ENCODE data around the gene DEAF1.
A peak's percentile ranks its signal among the peaks of the same experiment; 100 is the strongest.

DEAF1 gene

GRCh38 chr11:705646-706438 is 10.8 kb upstream of the DEAF1 start, which contains the start of gene EPS8L2:
EPS8L2 (plus strand) TSS chr11:706231; CDS start chr11:709408, 3,177 bp downstream.
- Histone ChIP-seq H3K27me3 (ENCODE audit: insufficient read depth, low read length) (peaks cover 8% of the 10 kb centered on the region), H3K9ac (ENCODE audit: low read depth, low read length) (peak within 1 kb of the TSS; percentile 52; the same call in 1 of the 2 replicates), H3K4me1 (ENCODE audit: insufficient read depth, low read length) (peaks cover 20% of the 10 kb centered on the region), H3K4me3 (ENCODE audit: low read length) (peak within 1 kb of the TSS; percentile 60), H3K9me3 (ENCODE audit: insufficient read depth, low read depth, low read length) (no peaks in the 10 kb centered on the region), H3K36me3 (ENCODE audit: insufficient read depth, low read length) (no peaks in the 10 kb centered on the region), H3K27ac (ENCODE audit: low read depth, low read length) (no peak within 1 kb of the TSS; the same call in 1 of the 2 replicates)
- WGBS, result 14% methylated on average over 89 of the region's 90 CpGs

DNA sequence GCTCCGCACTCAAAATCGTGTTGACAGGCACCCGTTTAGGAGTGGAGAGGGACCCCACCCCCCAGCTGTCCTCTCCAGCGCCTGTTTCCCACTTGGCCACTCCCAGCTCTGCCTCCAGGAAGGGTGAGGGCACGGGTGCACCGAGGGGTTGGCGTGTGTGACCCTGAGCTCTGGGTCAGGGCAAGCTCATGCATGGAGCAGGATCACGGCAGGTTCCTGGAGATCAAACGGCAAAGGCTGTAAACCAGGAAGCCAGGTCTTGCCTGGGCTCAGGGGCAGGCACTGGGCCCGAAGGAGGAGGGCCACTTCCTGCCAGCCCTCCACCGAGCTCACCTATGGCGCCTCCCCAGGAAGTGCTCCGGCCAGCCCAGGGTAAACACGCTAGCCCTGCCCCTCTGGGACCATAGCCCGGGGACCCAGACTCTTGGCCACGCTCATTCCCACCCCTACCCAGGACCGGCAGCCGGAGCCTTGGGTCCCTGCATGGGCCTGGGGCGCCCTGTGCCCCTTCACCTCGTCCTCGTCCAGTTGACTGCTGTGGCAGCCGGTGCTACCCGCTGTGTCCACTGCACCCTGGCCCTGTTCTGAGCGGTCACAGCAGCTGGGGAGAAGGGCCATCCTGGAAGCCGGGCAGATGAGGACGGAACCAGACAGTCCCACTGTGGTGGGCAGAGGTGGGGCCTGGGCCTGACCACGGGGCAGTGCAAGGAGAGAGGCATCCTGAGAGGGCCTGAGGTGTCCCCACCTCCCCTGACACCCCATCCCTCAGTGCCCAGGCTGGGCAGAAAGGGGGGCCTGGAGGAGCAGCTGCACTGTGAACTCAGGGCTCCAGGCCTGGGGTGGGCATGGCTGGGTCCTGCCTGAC is 10.0 kb upstream of the DEAF1 start:
- H3K9me3 ChIP-seq (ENCODE audit: insufficient read depth, low read depth, low read length), result no peaks in the 10 kb centered on the region
- peaks cover 8% of the 10 kb centered on the region for H3K27me3 ChIP-seq (ENCODE audit: insufficient read depth, low read length)
- no peaks in the 10 kb centered on the region for H3K36me3 ChIP-seq (ENCODE audit: insufficient read depth, low read length)
- H3K4me3 ChIP-seq (ENCODE audit: low read length), result peak overlapping the region; percentile 27; the same call in 1 of the 2 replicates
- no peak overlapping the region; the same call in 1 of the 2 replicates for H3K9ac ChIP-seq (ENCODE audit: low read depth, low read length)
- H3K4me1 ChIP-seq (ENCODE audit: insufficient read depth, low read length), result peaks cover 20% of the 10 kb centered on the region
- no peak overlapping the region; the same call in 1 of the 2 replicates for H3K27ac ChIP-seq (ENCODE audit: low read depth, low read length)
- WGBS, result 83% methylated on average over 27 of the region's 27 CpGs

DNA sequence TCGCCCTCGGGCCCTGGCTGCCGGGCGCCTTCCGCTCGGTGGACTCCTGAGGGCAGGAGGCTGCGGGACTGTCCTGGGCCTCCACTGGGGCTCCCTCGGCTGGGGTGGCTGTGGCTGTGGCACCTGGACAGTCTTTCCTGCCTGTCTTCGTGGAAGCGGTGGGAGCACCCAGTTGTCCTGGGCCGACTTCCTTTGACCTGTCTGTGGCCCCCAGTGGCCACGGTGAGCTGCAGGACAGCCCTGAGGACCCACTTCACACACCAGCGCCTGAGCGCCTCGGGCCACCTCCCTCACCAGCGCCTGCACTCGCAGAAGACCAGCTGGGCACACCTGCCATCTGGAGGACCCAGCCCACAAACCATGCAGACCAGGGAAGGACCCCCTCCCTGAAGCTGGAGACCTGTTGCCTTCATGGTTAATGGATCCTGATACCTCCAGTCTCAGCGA is 9.2 kb upstream of the DEAF1 start:
- Histone ChIP-seq H3K36me3 (ENCODE audit: insufficient read depth, low read length) (no peaks in the 10 kb centered on the region), H3K27ac (ENCODE audit: low read depth, low read length) (no peak overlapping the region), H3K9me3 (ENCODE audit: insufficient read depth, low read depth, low read length) (no peaks in the 10 kb centered on the region), H3K9ac (ENCODE audit: low read depth, low read length) (no peak overlapping the region), H3K27me3 (ENCODE audit: insufficient read depth, low read length) (peaks cover 8% of the 10 kb centered on the region), H3K4me1 (ENCODE audit: insufficient read depth, low read length) (peaks cover 14% of the 10 kb centered on the region), H3K4me3 (ENCODE audit: low read length) (no peak overlapping the region)
- WGBS, result 96% methylated on average over 18 of the region's 18 CpGs

DNA sequence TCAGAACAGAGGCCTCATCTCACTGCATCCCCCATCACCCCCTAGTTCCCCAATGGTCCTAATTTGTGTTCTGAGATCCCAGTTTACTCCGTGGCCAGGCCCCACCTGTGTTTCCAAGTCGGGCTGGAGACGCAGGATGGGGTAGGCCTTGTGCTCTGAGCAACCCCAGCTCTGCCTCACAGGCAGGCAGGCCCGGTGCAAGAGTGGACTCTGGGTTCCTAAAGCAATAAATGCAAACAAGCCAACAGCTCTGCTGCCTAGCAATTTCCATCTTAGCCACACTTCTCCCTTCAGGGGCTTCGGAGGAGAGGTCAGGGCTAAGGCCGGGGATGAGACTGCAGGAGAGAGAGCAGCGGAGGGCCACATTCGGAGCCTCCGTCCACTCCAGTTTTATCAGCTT is 8.5 kb upstream of the DEAF1 start:
- H3K27ac ChIP-seq (ENCODE audit: low read depth, low read length), result no peak overlapping the region
- 93% methylated on average over 9 of the region's 9 CpGs for WGBS
- H3K9me3 ChIP-seq (ENCODE audit: insufficient read depth, low read depth, low read length), result no peaks in the 10 kb centered on the region
- H3K9ac ChIP-seq (ENCODE audit: low read depth, low read length), result no peak overlapping the region
- peaks cover 17% of the 10 kb centered on the region for H3K4me1 ChIP-seq (ENCODE audit: insufficient read depth, low read length)
- H3K4me3 ChIP-seq (ENCODE audit: low read length), result no peak overlapping the region
- peaks cover 8% of the 10 kb centered on the region for H3K27me3 ChIP-seq (ENCODE audit: insufficient read depth, low read length)
- no peaks in the 10 kb centered on the region for H3K36me3 ChIP-seq (ENCODE audit: insufficient read depth, low read length)

DNA sequence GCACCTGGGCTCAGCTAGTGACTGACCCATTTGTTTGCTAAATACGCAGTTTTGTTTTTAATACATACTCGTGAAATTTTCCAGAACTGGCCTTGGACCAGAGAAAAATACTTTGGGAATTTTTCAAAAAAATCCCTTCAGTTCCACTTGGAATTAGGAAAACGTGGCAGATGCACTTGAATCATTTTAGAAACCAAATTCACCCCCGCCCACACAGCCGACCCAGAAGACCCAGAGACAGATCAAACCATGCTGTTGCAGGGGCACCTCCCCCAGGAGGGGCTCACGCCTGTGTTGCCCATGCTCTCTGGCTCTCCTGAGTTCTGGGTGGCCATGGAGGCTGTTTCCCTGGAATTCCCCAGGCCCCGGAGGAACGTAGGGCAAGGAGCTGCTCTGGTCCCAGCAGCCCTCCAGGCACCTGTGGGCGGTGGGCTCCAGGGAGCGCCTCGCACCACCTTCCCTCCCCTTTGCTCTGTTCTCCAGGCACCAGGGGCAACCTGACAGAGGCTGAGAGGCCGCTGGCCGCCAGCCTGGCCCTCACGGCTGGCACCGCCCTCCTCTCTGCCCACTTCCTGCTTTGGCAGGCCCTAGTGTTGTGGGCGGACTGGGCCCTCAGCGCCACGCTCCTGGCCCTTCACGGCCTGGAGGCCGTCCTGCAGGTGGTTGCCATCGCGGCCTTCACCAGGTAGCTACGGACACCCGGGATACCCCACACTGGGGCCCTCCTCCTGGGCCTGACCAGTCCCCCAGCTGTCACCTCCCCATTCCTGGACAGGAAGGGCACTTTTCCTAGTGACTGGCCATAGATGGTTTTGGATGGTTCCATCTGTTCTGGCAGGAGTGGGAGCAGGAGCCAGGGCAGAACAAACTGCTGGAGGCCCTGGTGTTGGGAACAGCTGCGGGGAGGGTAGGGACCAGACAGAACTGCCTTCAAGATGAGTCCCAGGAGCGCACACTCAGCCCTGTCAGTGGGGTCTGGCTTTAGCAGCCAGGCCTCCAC is 7.7 kb upstream of the DEAF1 start:
- H3K27ac ChIP-seq (ENCODE audit: low read depth, low read length), result no peak overlapping the region
- H3K9me3 ChIP-seq (ENCODE audit: insufficient read depth, low read depth, low read length), result no peaks in the 10 kb centered on the region
- H3K9ac ChIP-seq (ENCODE audit: low read depth, low read length), result no peak overlapping the region
- peaks cover 8% of the 10 kb centered on the region for H3K27me3 ChIP-seq (ENCODE audit: insufficient read depth, low read length)
- H3K4me3 ChIP-seq (ENCODE audit: low read length), result no peak overlapping the region
- no peaks in the 10 kb centered on the region for H3K36me3 ChIP-seq (ENCODE audit: insufficient read depth, low read length)
- 91% methylated on average over 26 of the region's 26 CpGs for WGBS
- H3K4me1 ChIP-seq (ENCODE audit: insufficient read depth, low read length), result peaks cover 22% of the 10 kb centered on the region

- H3K27ac ChIP-seq (ENCODE audit: low read depth, low read length), result no peak overlapping the region
- peaks cover 21% of the 10 kb centered on the region for H3K4me1 ChIP-seq (ENCODE audit: insufficient read depth, low read length)
- H3K9ac ChIP-seq (ENCODE audit: low read depth, low read length), result no peak overlapping the region
- no peaks in the 10 kb centered on the region for H3K36me3 ChIP-seq (ENCODE audit: insufficient read depth, low read length)
- H3K27me3 ChIP-seq (ENCODE audit: insufficient read depth, low read length), result peaks cover 8% of the 10 kb centered on the region
- no peak overlapping the region for H3K4me3 ChIP-seq (ENCODE audit: low read length)
- no peaks in the 10 kb centered on the region for H3K9me3 ChIP-seq (ENCODE audit: insufficient read depth, low read depth, low read length)
- WGBS, result 94% methylated on average over 22 of the region's 22 CpGs
These were observed 6.9 kb upstream of the DEAF1 start for GRCh38 chr11:701741-702461.

DNA sequence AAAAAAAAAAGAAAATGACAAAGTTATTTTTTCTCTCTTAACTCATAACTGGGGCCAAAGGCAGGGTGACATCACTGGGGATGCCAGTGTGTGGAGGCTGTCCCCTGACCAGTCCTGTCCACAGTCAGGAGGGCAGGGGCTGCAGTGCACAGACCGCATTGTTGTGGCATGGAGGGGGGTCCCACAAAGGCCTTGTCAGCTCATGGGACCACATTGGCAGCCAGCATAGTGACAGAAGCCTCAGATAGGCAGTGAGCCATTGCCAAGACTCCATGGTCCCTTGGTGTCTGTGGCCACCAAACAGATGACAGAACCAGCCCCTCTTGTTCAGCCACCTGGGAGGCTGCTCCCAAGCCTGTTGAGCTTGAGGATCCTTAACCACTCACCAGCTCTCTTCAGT is 4.7 kb upstream of the DEAF1 start:
- Histone ChIP-seq H3K9me3 (ENCODE audit: insufficient read depth, low read depth, low read length) (no peaks in the 10 kb centered on the region), H3K9ac (ENCODE audit: low read depth, low read length) (no peak overlapping the region), H3K36me3 (ENCODE audit: insufficient read depth, low read length) (no peaks in the 10 kb centered on the region), H3K4me3 (ENCODE audit: low read length) (no peak overlapping the region), H3K4me1 (ENCODE audit: insufficient read depth, low read length) (peaks cover 17% of the 10 kb centered on the region), H3K27ac (ENCODE audit: low read depth, low read length) (no peak overlapping the region), H3K27me3 (ENCODE audit: insufficient read depth, low read length) (no peaks in the 10 kb centered on the region)
- 95% methylated on average over 1 of the region's 1 CpG for WGBS

DNA sequence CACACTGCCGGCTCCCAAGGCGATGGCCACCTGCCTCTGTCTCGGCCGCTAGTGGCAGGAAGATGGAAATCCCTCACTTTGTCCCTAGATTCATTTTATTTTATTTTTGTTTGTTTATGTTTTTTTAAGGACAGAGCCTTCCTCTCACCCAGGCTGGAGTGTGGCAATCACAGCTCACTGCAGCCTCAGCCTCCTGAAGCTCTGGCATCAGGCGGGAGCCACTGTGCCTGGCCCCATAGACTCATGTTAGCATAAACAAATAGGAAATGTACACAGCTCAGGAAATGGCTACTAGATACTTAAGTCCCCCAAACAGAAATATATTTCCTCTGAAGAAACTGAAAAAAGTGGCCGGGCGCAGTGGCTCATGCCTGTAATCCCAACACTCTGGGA is 4.1 kb upstream of the DEAF1 start:
- peaks cover 17% of the 10 kb centered on the region for H3K4me1 ChIP-seq (ENCODE audit: insufficient read depth, low read length)
- H3K27ac ChIP-seq (ENCODE audit: low read depth, low read length), result no peak overlapping the region
- H3K9me3 ChIP-seq (ENCODE audit: insufficient read depth, low read depth, low read length), result no peaks in the 10 kb centered on the region
- H3K27me3 ChIP-seq (ENCODE audit: insufficient read depth, low read length), result no peaks in the 10 kb centered on the region
- H3K9ac ChIP-seq (ENCODE audit: low read depth, low read length), result no peak overlapping the region
- H3K36me3 ChIP-seq (ENCODE audit: insufficient read depth, low read length), result no peaks in the 10 kb centered on the region
- WGBS, result 87% methylated on average over 7 of the region's 7 CpGs
- H3K4me3 ChIP-seq (ENCODE audit: low read length), result no peak overlapping the region

GRCh38 chr11:698493-699115 is 3.6 kb upstream of the DEAF1 start:
- Histone ChIP-seq H3K9ac (ENCODE audit: low read depth, low read length) (no peak overlapping the region), H3K4me1 (ENCODE audit: insufficient read depth, low read length) (peaks cover 18% of the 10 kb centered on the region)
- 72% methylated on average over 17 of the region's 17 CpGs for WGBS

More at GRCh38 chr11:698493-699115, 3.6 kb upstream of the DEAF1 start:
- Histone ChIP-seq H3K36me3 (ENCODE audit: insufficient read depth, low read length) (no peaks in the 10 kb centered on the region), H3K4me3 (ENCODE audit: low read length) (no peak overlapping the region), H3K9me3 (ENCODE audit: insufficient read depth, low read depth, low read length) (no peaks in the 10 kb centered on the region), H3K27ac (ENCODE audit: low read depth, low read length) (no peak overlapping the region), H3K27me3 (ENCODE audit: insufficient read depth, low read length) (no peaks in the 10 kb centered on the region)
